Motor neuron (in vitro differentiated cells): ENCODE results near the gene AZGP1. TPM values are rescaled to one million over a fixed set of nuclear protein-coding genes. Genes with fewer than 3 reads are reported as not detected.
A peak's percentile ranks its signal among the peaks of the same experiment; 100 is the strongest.
"Not testable (repeated sequence)": the region's sequence is repeated elsewhere in the genome, so short reads cannot be mapped to it uniquely, and the experiment has no call there.

ENCODE experiments used
- ATAC-seq, 8 experiments: fragments of 200-7000 bp; cut with Tn5 transposase; replicated peaks in 6 of 8; 2 replicates each; pipeline ENCODE4 v1.8.0; 2021; ENCODE audit warnings: mild to moderate bottlenecking in 8 of 8, moderate library complexity in 8 of 8
- H3K27ac ChIP-seq, 2 donors: fragments of 250-450 bp; sonication (Bioruptor Pico); 2 replicates each; pipeline ENCODE4 v1.9.0; 2021; ENCODE audit warnings: antibody characterized with exemption in 2 of 2, mild to moderate bottlenecking in 2 of 2, moderate library complexity in 1 of 2
- H3K4me1 ChIP-seq, 2 donors: fragments of 250-450 bp; sonication (Bioruptor Pico); replicated peaks in 1 of 2; 2 replicates each; pipeline ENCODE4 v1.6.1; 2021; ENCODE audit warnings: antibody characterized with exemption in 2 of 2, mild to moderate bottlenecking in 2 of 2, moderate library complexity in 1 of 2
- H3K4me3 ChIP-seq, 5 donors: fragments of 250-450 bp; sonication (Bioruptor Pico); 2 replicates each; pipeline ENCODE4 v1.9.0; 2021; ENCODE audit warnings: antibody characterized with exemption in 5 of 5, mild to moderate bottlenecking in 5 of 5, moderate library complexity in 4 of 5
- WGBS, 10 experiments: fragments of 450-650 bp; shearing (Covaris generic); methylation state at CpG; one replicate each; pipeline ENCODE4 v1.0.0; 2022; 5-methylcytosine and 5-hydroxymethylcytosine counted together
- in situ Hi-C, 9 experiments: fragments of 400-800 bp; cut with MboI; loops; one replicate each; pipeline ENCODE4 v1.15.0; 2021; ENCODE audit warnings: low sequenced_read_pairs in 9 of 9, low pct_unique_long_range_greater_than_20kb in 2 of 9; ENCODE audit not compliant: unreplicated experiment in 9 of 9
- total RNA-seq, 8 experiments: library from RNA; unstranded; fragments of 300-600 nt; gene quantifications; 2 replicates each; pipeline versions ENCODE4 v1.2.3 to v1.2.4, GENCODE V29; 2022

The AZGP1 gene
- total RNA-seq, 8 experiments from 2014 or later: 0.08 to 229 (median 12.5) TPM; not detected in 2

GRCh38 chr7:100012385-100013327 lies 36.8 kb upstream of the AZGP1 start:
- in situ Hi-C loops, H3K27ac ChIP-seq, H3K4me3 ChIP-seq: not testable (repeated sequence)
- peaks cover 12 to 20% of the 10 kb centered on the region in 2 donors for H3K4me1 ChIP-seq
- 7 to 100% (median 73%) methylated on average over 1 to 10 of the region's 14 CpGs; no CpG with 5 or more reads in 2 of the 10 experiments for WGBS, 10 experiments
- peak in 1 of 8 experiments; percentile 19 for ATAC-seq

- in situ Hi-C loops: no loop called here
- peaks cover 3 to 9% of the 10 kb centered on the region in 2 donors for H3K4me1 ChIP-seq
- H3K27ac ChIP-seq: no peak overlapping the region
- no peak overlapping the region for H3K4me3 ChIP-seq
- 0 to 53% (median 34%) methylated on average over 1 to 3 of the region's 3 CpGs; no CpG with 5 or more reads in 2 of the 10 experiments for WGBS, 10 experiments
- ATAC-seq: no peak
These were observed 35.7 kb upstream of the AZGP1 start for GRCh38 chr7:100011516-100011915.

GRCh38 chr7:100010901-100011300 lies 35.1 kb upstream of the AZGP1 start:
- no peak overlapping the region for H3K4me3 ChIP-seq
- no peak for ATAC-seq
- no peak overlapping the region for H3K27ac ChIP-seq
- WGBS, 10 experiments: 80% methylated on average over 1 of the region's 2 CpGs; no CpG with 5 or more reads in 9 of the 10 experiments
- in situ Hi-C loops: no loop called here
- H3K4me1 ChIP-seq: peaks cover 3 to 9% of the 10 kb centered on the region in 2 donors

GRCh38 chr7:100009952-100010351 lies 34.1 kb upstream of the AZGP1 start:
- not testable (repeated sequence) for ATAC-seq

GRCh38 chr7:100008525-100008924 lies 32.7 kb upstream of the AZGP1 start:
- WGBS, 10 experiments: 0 to 100% (median 64%) methylated on average over 1 to 10 of the region's 10 CpGs
- in situ Hi-C loops: no loop called here

More at GRCh38 chr7:100009952-100010351, 34.1 kb upstream of the AZGP1 start:
- H3K4me3 ChIP-seq, H3K27ac ChIP-seq, in situ Hi-C loops, H3K4me1 ChIP-seq: not testable (repeated sequence)
- WGBS, 10 experiments: 60 to 93% (median 72%) methylated on average over 1 to 5 of the region's 8 CpGs; no CpG with 5 or more reads in 5 of the 10 experiments

GRCh38 chr7:100007887-100008286 lies 32.1 kb upstream of the AZGP1 start:
- WGBS, 10 experiments: 7 to 86% (median 67%) methylated on average over 1 to 3 of the region's 3 CpGs; no CpG with 5 or more reads in 5 of the 10 experiments
- in situ Hi-C loops: no loop called here
- no peak for ATAC-seq
- no peak overlapping the region for H3K27ac ChIP-seq
- H3K4me3 ChIP-seq: no peak overlapping the region
- peaks cover 3 to 13% of the 10 kb centered on the region in 2 donors for H3K4me1 ChIP-seq

More at GRCh38 chr7:100008525-100008924, 32.7 kb upstream of the AZGP1 start:
- ATAC-seq: no peak
- Histone ChIP-seq H3K27ac (no peak overlapping the region), H3K4me1 (peaks cover 3 to 14% of the 10 kb centered on the region in 2 donors), H3K4me3 (no peak overlapping the region)

- Histone ChIP-seq H3K4me1 (peaks cover 3 to 10% of the 10 kb centered on the region in 2 donors), H3K27ac (peak overlapping the region in 1 of 2 donors; percentile 6), H3K4me3 (no peak overlapping the region)
- in situ Hi-C loops: no loop called here
- peak in 5 of 8 experiments; percentile 32 to 96 (median 87) for ATAC-seq
- WGBS, 10 experiments: 49 to 90% (median 70%) methylated on average over 2 to 9 of the region's 14 CpGs; no CpG with 5 or more reads in 2 of the 10 experiments
These were observed 28.2 kb upstream of the AZGP1 start for GRCh38 chr7:100003711-100004661.

- no peak for ATAC-seq
- peaks cover 9 to 10% of the 10 kb centered on the region in 2 donors for H3K4me1 ChIP-seq
- no peak overlapping the region for H3K27ac ChIP-seq
- WGBS, 10 experiments: 61 to 94% (median 84%) methylated on average over 3 to 10 of the region's 13 CpGs; no CpG with 5 or more reads in 3 of the 10 experiments
- in situ Hi-C loops: no loop called here
- no peak overlapping the region for H3K4me3 ChIP-seq
These were observed 24.4 kb upstream of the AZGP1 start for GRCh38 chr7:100000239-100000638.

GRCh38 chr7:99997545-99998137 lies 21.8 kb upstream of the AZGP1 start:
- peak overlapping the region; percentile 48 to 71 for H3K27ac ChIP-seq
- peak overlapping the region in 4 of 5 donors; percentile 24 to 37 (median 24) for H3K4me3 ChIP-seq
- peaks cover 0 to 8% of the 10 kb centered on the region in 2 donors for H3K4me1 ChIP-seq
- in situ Hi-C loops: loop anchor here in 1 of 9 experiments (10.0 kb wide), 1 partner anchor 63 kb away; no protein-coding TSS in a partner anchor
- peak in 7 of 8 experiments; percentile 36 to 88 (median 65) for ATAC-seq
- 17 to 85% (median 47%) methylated on average over 4 to 12 of the region's 35 CpGs; no CpG with 5 or more reads in 4 of the 10 experiments for WGBS, 10 experiments

- 20 to 100% (median 77%) methylated on average over 2 to 10 of the region's 15 CpGs for WGBS, 10 experiments
- in situ Hi-C loops: loop anchor here in 1 of 9 experiments (10.0 kb wide), 1 partner anchor 62 kb away; no protein-coding TSS in a partner anchor
- Histone ChIP-seq H3K4me1 (peaks cover 0 to 8% of the 10 kb centered on the region in 2 donors), H3K27ac (peak overlapping the region in 1 of 2 donors; percentile 48), H3K4me3 (peak overlapping the region in 2 of 5 donors; percentile 24 to 37)
- no peak for ATAC-seq
These were observed 21.1 kb upstream of the AZGP1 start for GRCh38 chr7:99996755-99997544.

- in situ Hi-C loops: loop anchor here in 1 of 9 experiments (10.0 kb wide), 1 partner anchor 60 kb away; no protein-coding TSS in a partner anchor
- WGBS, 10 experiments: 25 to 92% (median 78%) methylated on average over 1 to 7 of the region's 8 CpGs; no CpG with 5 or more reads in 1 of the 10 experiments
- H3K4me3 ChIP-seq: no peak overlapping the region
- ATAC-seq: no peak
- H3K27ac ChIP-seq: no peak overlapping the region
- peaks cover 3 to 14% of the 10 kb centered on the region in 2 donors for H3K4me1 ChIP-seq
These were observed 19.0 kb upstream of the AZGP1 start for GRCh38 chr7:99994819-99995218.
